ENCODE measurements around the gene MED6.

- TF ChIP-seq, protein P1, sequence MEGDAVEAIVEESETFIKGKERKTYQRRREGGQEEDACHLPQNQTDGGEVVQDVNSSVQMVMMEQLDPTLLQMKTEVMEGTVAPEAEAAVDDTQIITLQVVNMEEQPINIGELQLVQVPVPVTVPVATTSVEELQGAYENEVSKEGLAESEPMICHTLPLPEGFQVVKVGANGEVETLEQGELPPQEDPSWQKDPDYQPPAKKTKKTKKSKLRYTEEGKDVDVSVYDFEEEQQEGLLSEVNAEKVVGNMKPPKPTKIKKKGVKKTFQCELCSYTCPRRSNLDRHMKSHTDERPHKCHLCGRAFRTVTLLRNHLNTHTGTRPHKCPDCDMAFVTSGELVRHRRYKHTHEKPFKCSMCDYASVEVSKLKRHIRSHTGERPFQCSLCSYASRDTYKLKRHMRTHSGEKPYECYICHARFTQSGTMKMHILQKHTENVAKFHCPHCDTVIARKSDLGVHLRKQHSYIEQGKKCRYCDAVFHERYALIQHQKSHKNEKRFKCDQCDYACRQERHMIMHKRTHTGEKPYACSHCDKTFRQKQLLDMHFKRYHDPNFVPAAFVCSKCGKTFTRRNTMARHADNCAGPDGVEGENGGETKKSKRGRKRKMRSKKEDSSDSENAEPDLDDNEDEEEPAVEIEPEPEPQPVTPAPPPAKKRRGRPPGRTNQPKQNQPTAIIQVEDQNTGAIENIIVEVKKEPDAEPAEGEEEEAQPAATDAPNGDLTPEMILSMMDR (conservative IDR thresholded peaks at IDR 0.05 in 1 of 2, IDR thresholded peaks at IDR 0.05 in 1 of 2; ENCODE audit: low read depth in 1 of 2, low read length in 2 of 2), result peak; percentile 60 to 61
- TF ChIP-seq EZH2 (IDR thresholded peaks at IDR 0.05; ENCODE audit: low read length, missing control alignments), result no peak
These were observed 32.7 kb downstream of the MED6 start for GRCh38 chr14:70567791-70568190.
